Cardiac muscle cell (in vitro differentiated cells and primary cell): ENCODE data around the gene F13A1. TPM values are rescaled to one million over a fixed set of nuclear protein-coding genes. Genes with fewer than 3 reads are reported as not detected.

Experiments
- DNase-seq, 2 donors: peaks; one replicate each; pipeline versions ENCODE4 v3.0.0 to v3.0.0-alpha.2; 2010 to 2017; ENCODE audit warnings: low read depth in 1 of 2, low spot score in 1 of 2
- H3K27ac ChIP-seq: fragments of 200-600 bp; sonication (generic); 2 replicates; pipeline ENCODE4 v1.5.1; 2016
- H3K27me3 ChIP-seq: fragments of 200-600 bp; sonication (generic); 2 replicates; pipeline ENCODE4 v1.6.0; 2016; ENCODE audit warnings: control low read depth
- H3K36me3 ChIP-seq: fragments of 200-600 bp; sonication (generic); 2 replicates; pipeline ENCODE4 v1.5.1; 2016; ENCODE audit warnings: control low read depth
- H3K4me1 ChIP-seq: fragments of 200-600 bp; sonication (generic); 2 replicates; pipeline ENCODE4 v1.8.1; 2017; ENCODE audit warnings: low read depth, mild to moderate bottlenecking, mixed run types
- H3K4me3 ChIP-seq: fragments of 200-600 bp; sonication (generic); 2 replicates; pipeline ENCODE4 v1.5.1; 2016; ENCODE audit warnings: mild to moderate bottlenecking
- H3K9me3 ChIP-seq: fragments of 200-600 bp; sonication (generic); 2 replicates; pipeline ENCODE4 v1.5.1; 2017; ENCODE audit warnings: low read depth, mild to moderate bottlenecking, control low read depth
- CTCF ChIP-seq: IDR thresholded peaks from 2 replicates; pipeline ENCODE4 v1.5.1; 2012; ENCODE audit warnings: low read depth, mild to moderate bottlenecking, low read length
- polyA plus RNA-seq: library from polyadenylated mRNA; unstranded; fragments of >200 nt; fragmentation: Nextera tagmentation; extraction: Ambion mirVana; gene quantifications from 2 replicates; pipeline ENCODE4 v1.2.1, GENCODE V29; 2016
- total RNA-seq: library from RNA; depleted of rRNA; stranded (reverse); fragments of >200 nt; gene quantifications from 2 replicates; pipeline ENCODE4 v1.2.3, GENCODE V29; 2016

F13A1 gene
- total and polyA plus RNA-seq, 2 experiments from 2014 or later = 1.0 to 2.4 TPM

DNA sequence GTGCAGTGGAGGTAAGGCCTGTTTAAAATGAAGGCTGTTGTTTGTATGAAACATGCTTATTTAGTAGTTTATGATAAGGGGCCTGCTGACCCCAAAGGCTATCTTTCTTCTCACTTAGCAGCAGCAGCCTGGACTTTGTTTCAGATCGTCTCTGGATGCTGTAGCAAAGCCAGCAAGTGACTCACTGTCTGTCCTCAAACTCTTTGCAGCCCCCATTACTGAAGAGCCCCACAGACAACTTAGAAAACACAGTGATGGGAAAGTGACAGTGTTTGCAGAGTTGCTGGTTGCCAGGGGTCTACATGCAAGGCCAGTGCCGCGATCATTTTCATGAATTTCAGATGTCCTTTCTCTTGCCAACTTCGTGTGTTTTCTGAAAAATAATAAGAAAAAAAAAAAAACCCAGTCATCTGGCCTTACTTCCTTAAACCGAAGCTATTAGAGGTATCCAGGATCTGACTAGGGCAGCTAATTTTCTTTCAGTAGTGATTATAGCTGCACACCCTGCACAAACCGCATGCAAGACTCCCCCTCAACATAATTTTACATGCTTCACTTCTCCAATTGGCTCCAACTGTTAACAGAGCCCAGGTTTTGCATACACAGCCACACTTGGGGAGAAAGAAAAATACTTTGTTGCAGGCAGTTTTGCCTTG, 11.6 kb upstream of the F13A1 start:
- DNase-seq = no peak
- TF ChIP-seq CTCF = no peak
- H3K27me3 ChIP-seq = no peaks in the 10 kb centered on the region
- H3K36me3 ChIP-seq = no peaks in the 10 kb centered on the region
- H3K4me3 ChIP-seq = no peak overlapping the region
- H3K27ac ChIP-seq = peak overlapping the region; percentile 35
- no peaks in the 10 kb centered on the region for H3K9me3 ChIP-seq
- H3K4me1 ChIP-seq = peaks cover 23% of the 10 kb centered on the region

DNA sequence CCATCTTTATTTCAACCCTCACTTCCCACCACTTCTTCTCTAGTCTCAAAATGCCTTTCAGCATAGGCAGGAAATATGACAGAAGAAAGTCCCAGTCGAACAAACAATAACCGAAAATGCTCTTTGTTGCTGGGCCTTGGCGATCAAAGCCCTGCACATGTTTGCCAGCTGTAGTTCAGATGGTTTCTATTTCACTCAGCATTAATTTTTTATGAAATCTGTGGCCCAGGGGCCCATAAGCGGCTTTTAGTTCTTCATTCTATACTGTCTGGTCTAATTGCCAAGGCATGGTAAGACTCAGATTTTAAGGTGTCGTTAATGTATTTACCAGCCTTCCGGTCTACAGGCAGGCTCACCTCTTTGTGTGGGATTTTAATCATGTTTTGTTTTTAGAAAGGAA, 10.9 kb upstream of the F13A1 start:
- no peak for TF ChIP-seq CTCF
- H3K27ac ChIP-seq = peak overlapping the region; percentile 35
- no peak for DNase-seq
- H3K36me3 ChIP-seq = no peaks in the 10 kb centered on the region
- H3K9me3 ChIP-seq = no peaks in the 10 kb centered on the region
- peaks cover 23% of the 10 kb centered on the region for H3K4me1 ChIP-seq
- H3K27me3 ChIP-seq = no peaks in the 10 kb centered on the region
- no peak overlapping the region for H3K4me3 ChIP-seq

- Histone ChIP-seq H3K4me1 (peaks cover 23% of the 10 kb centered on the region), H3K4me3 (no peak overlapping the region), H3K9me3 (no peaks in the 10 kb centered on the region), H3K27me3 (no peaks in the 10 kb centered on the region), H3K27ac (no peak overlapping the region), H3K36me3 (no peaks in the 10 kb centered on the region)
- TF ChIP-seq CTCF = no peak
- no peak for DNase-seq
These were observed 9.9 kb upstream of the F13A1 start for GRCh38 chr6:6330407-6330806.

GRCh38 chr6:6328451-6328850, 8.0 kb upstream of the F13A1 start:
- H3K36me3 ChIP-seq = no peaks in the 10 kb centered on the region
- no peak for DNase-seq
- no peaks in the 10 kb centered on the region for H3K9me3 ChIP-seq
- TF ChIP-seq CTCF = no peak
- H3K27me3 ChIP-seq = no peaks in the 10 kb centered on the region
- peaks cover 18% of the 10 kb centered on the region for H3K4me1 ChIP-seq
- no peak overlapping the region for H3K27ac ChIP-seq
- no peak overlapping the region for H3K4me3 ChIP-seq

DNA sequence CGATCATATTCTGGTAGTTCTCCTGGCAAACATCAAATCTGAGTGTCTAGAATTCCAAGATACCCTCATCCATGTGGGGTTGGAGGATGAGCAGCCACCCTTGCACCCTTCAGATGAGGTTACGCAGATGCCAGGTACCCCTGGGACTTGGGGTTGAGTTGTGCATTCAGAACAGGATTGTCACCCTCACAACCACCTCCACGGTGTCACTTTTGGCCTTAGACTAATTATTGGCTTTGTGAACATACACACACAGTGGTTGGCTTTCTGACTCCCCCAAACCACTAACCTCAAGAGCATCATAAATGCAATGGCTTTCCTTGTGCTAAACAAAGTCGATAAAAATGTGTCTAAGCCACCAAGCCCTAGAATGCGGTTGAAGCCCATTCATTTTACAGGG, 2.9 kb upstream of the F13A1 start:
- TF ChIP-seq CTCF = no peak
- H3K36me3 ChIP-seq = no peaks in the 10 kb centered on the region
- H3K27me3 ChIP-seq = peaks cover 11% of the 10 kb centered on the region
- H3K4me1 ChIP-seq = peaks cover 23% of the 10 kb centered on the region
- DNase-seq = no peak
- H3K9me3 ChIP-seq = no peaks in the 10 kb centered on the region
- no peak overlapping the region for H3K27ac ChIP-seq
- H3K4me3 ChIP-seq = no peak overlapping the region
